HG03342 (cell line): ENCODE measurements around the gene CA12.
A peak's percentile ranks its signal among the peaks of the same experiment; 100 is the strongest.

Experiments
- ATAC-seq: cut with Tn5 transposase; IDR thresholded peaks from one replicate; pipeline ENCODE4 v1.9.1; 2021; ENCODE audit warnings: mild to moderate bottlenecking, moderate library complexity; ENCODE audit not compliant: unreplicated experiment

The CA12 gene

DNA sequence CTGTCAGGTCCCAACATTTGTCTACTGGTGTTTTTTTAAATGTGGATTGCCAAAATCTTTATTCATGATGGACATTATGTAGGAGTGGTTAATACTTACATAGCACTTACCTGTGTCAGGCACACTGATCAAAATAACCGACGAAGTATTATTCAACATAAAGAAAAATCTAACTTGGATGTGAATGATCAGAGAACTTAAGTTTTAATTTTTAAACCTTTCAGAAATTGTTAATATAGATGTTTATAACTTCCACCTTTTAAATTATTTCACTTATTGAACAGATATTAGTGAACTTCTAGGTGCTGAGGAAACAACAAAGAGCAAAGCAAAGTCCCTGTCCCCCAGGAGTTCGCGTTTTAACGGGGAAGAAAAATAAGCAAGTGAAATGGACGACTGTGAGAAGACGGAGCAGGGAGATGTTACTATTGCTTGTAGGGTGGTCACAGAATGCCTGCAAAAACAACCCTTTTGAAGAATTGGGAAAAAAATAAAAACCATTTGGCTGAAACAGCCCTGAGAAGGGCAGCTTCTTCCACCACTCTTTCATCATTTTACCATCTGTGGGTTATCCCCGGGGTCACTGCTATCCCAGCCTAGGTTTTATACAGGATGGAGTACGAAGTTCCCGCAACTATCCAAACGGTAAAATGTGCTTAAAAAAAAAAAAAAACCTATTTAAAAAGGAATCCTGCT is 105.2 kb downstream of the CA12 start:
- ATAC-seq = peak; percentile 6

DNA sequence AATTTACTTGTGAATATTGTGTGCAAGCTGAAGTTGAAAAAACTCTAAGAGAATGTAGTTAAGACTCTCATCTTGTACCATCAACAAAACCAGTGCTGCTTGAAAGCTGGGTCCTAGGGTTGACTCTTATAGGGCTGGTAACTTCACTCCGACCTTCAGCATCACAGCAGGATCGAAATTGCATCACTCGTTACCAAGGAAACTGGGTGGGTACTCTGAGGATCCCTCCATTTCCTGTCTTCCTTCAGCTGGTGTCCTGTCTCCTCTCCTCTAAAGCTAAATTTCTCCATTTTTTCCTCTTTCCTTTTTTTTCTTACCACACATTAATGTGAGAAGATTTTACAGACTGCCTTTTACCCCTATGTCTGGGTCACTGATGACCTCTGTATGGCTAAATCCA is 107.2 kb downstream of the CA12 start:
- ATAC-seq = no peak
